ENCODE data around the gene HNMT. TPM values are rescaled to one million over a fixed set of nuclear protein-coding genes. Genes with fewer than 3 reads are reported as not detected.

HNMT gene
- total RNA-seq, 2 experiments from 2014 or later, result 0.78 TPM; not detected in 1

GRCh38 chr2:137928547-137929518 lies 35.4 kb upstream of the HNMT start:
- POLR2A ChIA-PET, result no interaction called here

GRCh38 chr2:137929519-137929916 lies 34.8 kb upstream of the HNMT start:
- intact Hi-C loops (cut with DNase I, micrococcal nuclease), result no loop called here
- Mint-ChIP-seq H3K27me3 (no peaks in the 10 kb centered on the region), H3K27ac (no peak overlapping the region), H3K4me3 (no peak overlapping the region), H3K36me3 (ENCODE audit: low read depth) (no peaks in the 10 kb centered on the region), H3K9me3 (peaks cover 3% of the 10 kb centered on the region), H3K4me1 (ENCODE audit: low read depth) (no peaks in the 10 kb centered on the region)
- no peak for DNase-seq
- TF ChIP-seq, protein P1, sequence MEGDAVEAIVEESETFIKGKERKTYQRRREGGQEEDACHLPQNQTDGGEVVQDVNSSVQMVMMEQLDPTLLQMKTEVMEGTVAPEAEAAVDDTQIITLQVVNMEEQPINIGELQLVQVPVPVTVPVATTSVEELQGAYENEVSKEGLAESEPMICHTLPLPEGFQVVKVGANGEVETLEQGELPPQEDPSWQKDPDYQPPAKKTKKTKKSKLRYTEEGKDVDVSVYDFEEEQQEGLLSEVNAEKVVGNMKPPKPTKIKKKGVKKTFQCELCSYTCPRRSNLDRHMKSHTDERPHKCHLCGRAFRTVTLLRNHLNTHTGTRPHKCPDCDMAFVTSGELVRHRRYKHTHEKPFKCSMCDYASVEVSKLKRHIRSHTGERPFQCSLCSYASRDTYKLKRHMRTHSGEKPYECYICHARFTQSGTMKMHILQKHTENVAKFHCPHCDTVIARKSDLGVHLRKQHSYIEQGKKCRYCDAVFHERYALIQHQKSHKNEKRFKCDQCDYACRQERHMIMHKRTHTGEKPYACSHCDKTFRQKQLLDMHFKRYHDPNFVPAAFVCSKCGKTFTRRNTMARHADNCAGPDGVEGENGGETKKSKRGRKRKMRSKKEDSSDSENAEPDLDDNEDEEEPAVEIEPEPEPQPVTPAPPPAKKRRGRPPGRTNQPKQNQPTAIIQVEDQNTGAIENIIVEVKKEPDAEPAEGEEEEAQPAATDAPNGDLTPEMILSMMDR (IDR thresholded peaks at IDR 0.05), result no peak
- ATAC-seq (ENCODE audit: poor library complexity), result no peak
- ChIA-PET POLR2A (no interaction called here), CTCF (no interaction called here)
- no peaks in the 10 kb centered on the region for H3K27me3 ChIP-seq (ENCODE audit: control insufficient read depth in 1 of 2, insufficient read depth in 2 of 2, low read length in 2 of 2)
- H3K4me1 ChIP-seq (ENCODE audit: insufficient read depth, low read length), result no peaks in the 10 kb centered on the region
- H3K27ac ChIP-seq (ENCODE audit: low read depth in 1 of 2, low read length in 2 of 2), result no peak overlapping the region
- H3K9me3 ChIP-seq (ENCODE audit: control insufficient read depth in 1 of 2, insufficient read depth in 1 of 2, low read length in 2 of 2), result no peaks in the 10 kb centered on the region
- no peak overlapping the region for H3K4me3 ChIP-seq (ENCODE audit: low read length)
- no peaks in the 10 kb centered on the region for H3K36me3 ChIP-seq (ENCODE audit: insufficient read depth, low read length)

More at GRCh38 chr2:137928547-137929518, 35.4 kb upstream of the HNMT start:
- H3K36me3 Mint-ChIP-seq (ENCODE audit: low read depth), result no peaks in the 10 kb centered on the region
- no peaks in the 10 kb centered on the region for H3K36me3 ChIP-seq (ENCODE audit: insufficient read depth, low read length)
- CTCF ChIA-PET, result no interaction called here
- DNase-seq (no peak), ATAC-seq (ENCODE audit: poor library complexity) (no peak)
- no peak overlapping the region for H3K4me3 Mint-ChIP-seq
- intact Hi-C loops (cut with DNase I, micrococcal nuclease), result no loop called here
- H3K4me1 ChIP-seq (ENCODE audit: insufficient read depth, low read length), result no peaks in the 10 kb centered on the region
- no peaks in the 10 kb centered on the region for H3K4me1 Mint-ChIP-seq (ENCODE audit: low read depth)
- no peaks in the 10 kb centered on the region for H3K27me3 Mint-ChIP-seq
- H3K27ac ChIP-seq (ENCODE audit: low read depth in 1 of 2, low read length in 2 of 2), result no peak overlapping the region
- no peaks in the 10 kb centered on the region for H3K9me3 ChIP-seq (ENCODE audit: control insufficient read depth in 1 of 2, insufficient read depth in 1 of 2, low read length in 2 of 2)
- no peak overlapping the region for H3K4me3 ChIP-seq (ENCODE audit: low read length)
- H3K27me3 ChIP-seq (ENCODE audit: control insufficient read depth in 1 of 2, insufficient read depth in 2 of 2, low read length in 2 of 2), result no peaks in the 10 kb centered on the region
- TF ChIP-seq, protein P1 (IDR thresholded peaks at IDR 0.05), result no peak
- H3K9me3 Mint-ChIP-seq, result peaks cover 3% of the 10 kb centered on the region
- H3K27ac Mint-ChIP-seq, result no peak overlapping the region

GRCh38 chr2:137930146-137930545 lies 34.1 kb upstream of the HNMT start:
- Mint-ChIP-seq H3K9me3 (peaks cover 4% of the 10 kb centered on the region), H3K27ac (no peak overlapping the region), H3K27me3 (no peaks in the 10 kb centered on the region), H3K4me1 (ENCODE audit: low read depth) (no peaks in the 10 kb centered on the region), H3K36me3 (ENCODE audit: low read depth) (no peaks in the 10 kb centered on the region), H3K4me3 (no peak overlapping the region)
- H3K4me1 ChIP-seq (ENCODE audit: insufficient read depth, low read length), result no peaks in the 10 kb centered on the region
- no peak overlapping the region for H3K4me3 ChIP-seq (ENCODE audit: low read length)
- ATAC-seq (ENCODE audit: poor library complexity), result no peak
- no peak for DNase-seq
- H3K27me3 ChIP-seq (ENCODE audit: control insufficient read depth in 1 of 2, insufficient read depth in 2 of 2, low read length in 2 of 2), result no peaks in the 10 kb centered on the region
- no peaks in the 10 kb centered on the region for H3K36me3 ChIP-seq (ENCODE audit: insufficient read depth, low read length)
- CTCF ChIA-PET, result no interaction called here
- intact Hi-C loops (cut with DNase I, micrococcal nuclease), result no loop called here
- H3K9me3 ChIP-seq (ENCODE audit: control insufficient read depth in 1 of 2, insufficient read depth in 1 of 2, low read length in 2 of 2), result no peaks in the 10 kb centered on the region
- H3K27ac ChIP-seq (ENCODE audit: low read depth in 1 of 2, low read length in 2 of 2), result no peak overlapping the region
- POLR2A ChIA-PET, result no interaction called here
- TF ChIP-seq, protein P1 (IDR thresholded peaks at IDR 0.05), result no peak
